ENCODE measurements around the gene CEP152. TPM values are rescaled to one million over a fixed set of nuclear protein-coding genes. Genes with fewer than 3 reads are reported as not detected.
"Not testable (repeated sequence)": the region's sequence is repeated elsewhere in the genome, so short reads cannot be mapped to it uniquely, and the experiment has no call there.

Gene CEP152
- polyA plus RNA-seq, 1 donor = 14.6 TPM

DNA sequence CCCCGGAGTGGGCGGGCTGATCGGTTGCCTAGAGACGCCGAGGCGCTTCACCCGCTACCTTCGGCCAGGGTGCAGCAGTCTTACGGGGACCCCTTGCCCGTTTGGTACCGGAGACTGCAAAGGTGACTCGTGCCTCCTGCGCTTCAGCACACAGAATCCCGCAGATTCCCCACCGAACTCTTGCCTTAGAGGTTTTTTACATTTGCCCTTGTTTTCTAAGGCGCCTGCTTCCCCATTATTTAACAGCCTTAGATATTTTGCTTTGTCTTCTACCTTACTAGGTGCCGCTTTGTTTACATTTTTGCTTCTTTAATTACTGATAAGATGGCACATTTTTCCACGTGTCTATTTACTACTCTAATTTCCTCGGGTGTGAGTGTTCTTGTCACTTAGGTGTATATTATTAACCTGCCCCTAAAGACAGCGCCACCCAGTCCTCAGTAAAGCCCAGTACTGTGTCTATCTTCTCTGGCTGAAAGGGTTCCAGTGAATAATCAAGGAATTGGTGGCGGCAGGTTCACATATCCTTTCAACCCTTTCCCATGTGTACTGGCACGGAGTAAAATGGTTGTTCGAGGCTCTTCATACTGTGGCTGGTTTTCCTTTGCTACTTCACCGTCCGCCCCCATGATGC, 573 bp upstream of the CEP152 start:
- DNase-seq = no peak

DNA sequence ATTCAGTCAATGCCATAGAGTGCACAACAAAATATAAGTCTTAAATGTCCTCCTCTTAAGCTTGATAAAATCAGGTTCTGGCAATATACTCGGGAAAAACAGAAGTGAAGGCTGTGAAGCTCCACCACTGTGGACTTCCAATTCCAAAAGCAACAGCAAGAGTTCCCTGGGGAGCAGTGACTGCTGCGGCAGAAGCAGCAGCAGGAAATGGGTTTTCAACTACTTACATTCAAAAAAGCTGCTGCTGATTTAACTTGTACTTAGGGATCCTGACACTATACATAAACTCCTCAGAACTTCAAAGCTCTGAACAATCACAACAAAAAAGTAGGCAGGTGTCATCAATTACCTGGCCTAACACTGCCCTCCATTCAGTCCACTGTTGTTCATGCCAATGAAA, 4.7 kb downstream of the CEP152 start:
- no peak for DNase-seq

DNA sequence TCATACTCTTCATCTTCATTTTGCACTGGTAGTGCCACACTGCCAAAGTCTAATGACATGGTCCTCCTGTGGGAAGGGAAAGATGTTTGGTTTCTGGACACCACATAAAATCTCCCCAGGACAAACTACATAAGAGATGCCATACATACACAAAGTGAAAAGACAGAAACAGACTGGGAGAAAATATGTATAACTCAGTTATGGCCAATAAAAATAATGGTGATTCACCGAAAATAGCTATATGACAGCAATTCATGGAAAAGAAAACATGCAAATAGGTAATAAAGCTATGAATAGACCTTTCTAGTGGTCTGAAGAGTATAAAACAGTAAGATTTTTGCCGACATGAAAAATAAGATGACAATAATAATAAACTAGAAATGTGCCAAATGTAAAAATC, 5.3 kb downstream of the CEP152 start:
- DNase-seq = no peak

GRCh38 chr15:48803877-48804276, 7.0 kb downstream of the CEP152 start:
- DNase-seq = no peak

- no peak for DNase-seq
Measured at GRCh38 chr15:48802867-48803266, 8.0 kb downstream of the CEP152 start.

GRCh38 chr15:48802257-48802656, 8.6 kb downstream of the CEP152 start:
- DNase-seq = no peak

DNA sequence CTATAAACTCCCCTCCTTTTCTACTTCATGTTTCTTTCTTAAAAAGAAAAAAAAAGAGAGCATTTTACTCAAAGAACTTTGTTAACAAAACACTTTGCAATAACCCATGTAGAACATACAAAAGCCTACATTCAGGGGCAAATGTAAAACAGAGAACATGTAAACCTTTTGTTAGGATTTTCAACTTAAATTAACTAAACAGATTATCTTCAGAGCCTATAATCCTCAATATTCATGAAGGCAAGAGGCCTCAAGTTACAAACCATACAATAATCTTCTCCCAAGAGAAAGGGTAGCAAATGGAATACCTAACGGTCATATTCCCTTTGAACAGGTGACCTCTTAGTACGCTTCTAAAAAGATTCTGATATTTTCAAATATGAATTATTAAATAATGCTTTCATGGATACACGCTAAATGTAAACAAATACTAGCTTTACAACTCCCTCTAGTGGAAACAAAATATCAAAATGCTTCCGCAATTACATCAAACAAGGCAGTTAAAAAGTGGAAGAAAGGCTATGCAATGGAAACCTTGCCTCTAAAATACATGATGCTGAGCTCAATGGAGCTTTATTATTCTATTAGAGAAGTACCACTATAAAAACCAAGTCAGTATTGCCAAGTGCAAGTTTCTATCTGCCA, 9.9 kb downstream of the CEP152 start:
- no peak for DNase-seq

DNA sequence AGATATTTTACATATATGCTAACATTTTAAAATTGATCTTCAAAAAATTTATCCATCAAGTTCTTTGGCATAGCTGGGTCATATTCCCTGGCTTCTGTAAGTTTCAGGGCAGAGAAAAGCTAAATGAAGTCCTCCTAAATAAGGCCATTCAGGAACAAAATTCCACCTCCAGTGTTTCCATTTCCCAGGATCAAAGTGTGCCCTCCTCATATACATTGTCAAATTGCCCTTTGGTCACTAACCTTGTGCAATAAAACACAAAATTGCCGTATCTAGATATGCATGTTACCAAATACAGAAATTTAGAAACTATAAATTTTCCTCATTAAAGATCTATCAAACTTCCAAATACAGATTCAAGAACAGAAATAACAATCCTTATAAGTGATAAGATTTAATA, 10.6 kb downstream of the CEP152 start:
- no peak for DNase-seq

GRCh38 chr15:48798319-48798718, 12.6 kb downstream of the CEP152 start:
- no peak for DNase-seq

GRCh38 chr15:48796930-48797329, 13.9 kb downstream of the CEP152 start:
- no peak for DNase-seq

- DNase-seq = no peak
Measured at GRCh38 chr15:48796521-48796920, 14.3 kb downstream of the CEP152 start.

- DNase-seq = no peak
Measured at GRCh38 chr15:48795901-48796300, 15.0 kb downstream of the CEP152 start.

- no peak for DNase-seq
Measured at GRCh38 chr15:48794697-48795134, 16.2 kb downstream of the CEP152 start.

DNA sequence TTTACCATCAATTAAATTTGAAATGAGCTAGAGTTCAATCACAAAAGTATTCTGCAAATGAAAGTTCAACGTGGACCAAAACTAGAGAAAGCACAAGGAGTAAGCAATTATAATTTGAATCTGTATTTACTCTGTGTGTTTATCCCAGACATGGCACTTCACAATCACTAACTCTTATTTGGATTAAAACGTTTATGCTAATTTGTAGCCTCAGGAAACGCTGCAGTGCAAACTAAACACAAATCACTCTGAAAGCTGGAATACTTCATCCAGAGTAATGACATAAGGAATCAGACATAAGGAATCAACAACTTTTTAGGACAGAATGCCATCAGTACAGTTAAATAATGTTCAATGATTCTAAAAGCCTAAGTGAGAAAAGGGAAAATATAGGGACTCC, 18.5 kb downstream of the CEP152 start:
- no peak for DNase-seq

- DNase-seq = not testable (repeated sequence)
Measured at GRCh38 chr15:48790466-48791115, 20.3 kb downstream of the CEP152 start.

DNA sequence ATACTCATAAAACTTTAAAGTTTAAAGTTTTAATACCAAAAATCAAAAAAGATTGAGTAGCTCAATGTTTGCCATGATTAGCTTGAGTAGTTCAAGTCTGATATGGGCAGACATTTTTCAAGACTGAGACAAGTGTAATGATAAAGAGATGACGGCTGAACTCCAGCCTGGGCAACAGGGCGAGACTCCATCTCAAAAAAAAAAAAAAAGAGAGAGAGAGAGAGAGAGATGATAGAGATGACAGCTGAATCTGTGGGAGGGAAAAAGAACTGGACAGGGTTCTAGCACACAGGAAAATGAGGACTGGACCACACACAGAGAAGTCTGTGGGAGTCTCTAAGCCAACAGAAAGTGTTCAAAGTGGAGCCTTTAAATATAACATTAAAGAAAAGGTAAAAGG, 25.2 kb downstream of the CEP152 start:
- no peak for DNase-seq

DNA sequence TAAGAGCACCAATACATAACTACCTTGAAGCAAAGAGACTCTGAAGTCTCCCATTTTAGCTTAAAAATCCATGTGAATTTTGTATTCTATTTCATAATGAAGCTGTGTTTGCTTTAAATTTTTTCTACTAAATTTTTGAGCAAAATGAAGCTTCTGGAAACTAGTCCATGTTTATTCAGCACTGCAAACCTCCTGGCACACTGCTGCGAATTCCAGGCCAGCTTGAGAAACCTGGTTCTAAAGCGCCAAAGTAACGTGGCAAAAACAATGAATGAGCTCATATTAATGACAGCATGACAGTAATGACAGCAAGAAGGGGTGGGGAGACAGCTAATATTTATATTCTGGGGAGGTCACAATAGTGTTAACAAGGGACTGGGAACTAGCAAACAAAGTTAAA, 25.7 kb downstream of the CEP152 start:
- DNase-seq = no peak

DNA sequence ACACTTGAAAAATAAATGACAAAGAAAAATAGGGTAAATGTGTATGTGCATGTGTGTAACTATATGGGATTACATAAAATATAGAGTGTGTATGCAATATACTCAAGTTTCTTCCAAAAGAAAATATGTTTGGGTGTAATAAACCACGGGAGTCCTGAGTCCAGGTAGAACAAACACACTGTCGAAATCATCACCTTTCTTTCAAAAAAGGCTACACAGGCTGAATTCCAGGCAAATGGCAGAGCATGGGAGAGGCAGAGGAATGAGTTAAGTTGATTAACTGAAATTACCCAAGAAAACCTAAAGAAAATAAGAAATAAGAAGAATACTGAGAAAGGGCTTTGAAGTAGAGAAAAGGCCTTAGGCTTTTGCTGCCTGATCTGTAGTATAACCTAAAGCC, 26.1 kb downstream of the CEP152 start:
- DNase-seq = no peak

GRCh38 chr15:48782911-48783310, 28.0 kb downstream of the CEP152 start:
- DNase-seq = no peak

GRCh38 chr15:48781481-48782081, 29.3 kb downstream of the CEP152 start:
- DNase-seq = no peak

GRCh38 chr15:48781017-48781416, 29.9 kb downstream of the CEP152 start:
- DNase-seq = no peak

DNA sequence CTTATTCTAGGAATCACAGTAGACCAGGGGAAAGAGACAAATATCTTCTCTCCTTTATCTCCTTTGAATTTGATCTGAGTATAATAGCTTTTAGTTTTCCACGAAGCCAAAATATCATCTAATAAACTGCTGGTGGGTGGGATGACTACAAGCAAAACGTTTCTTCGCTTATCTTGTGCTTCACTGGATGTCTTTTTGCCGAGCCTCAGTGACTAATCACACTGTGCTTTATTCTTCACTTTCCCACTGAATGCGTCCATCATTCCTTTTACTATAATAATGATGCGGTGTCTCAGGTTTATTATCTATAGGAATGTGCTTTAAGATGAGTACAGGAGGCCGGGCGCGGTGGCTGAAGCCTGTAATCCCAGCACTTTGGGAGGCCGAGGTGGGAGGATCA, 32.5 kb downstream of the CEP152 start:
- DNase-seq = no peak

- DNase-seq = no peak
Measured at GRCh38 chr15:48777645-48778330, 33.1 kb downstream of the CEP152 start.
